H1 (cell line): ENCODE data around the gene DMAC2. TPM values are rescaled to one million over a fixed set of nuclear protein-coding genes. Genes with fewer than 3 reads are reported as not detected.

Source experiments
- CTCF ChIA-PET: fragments of 300-600 bp; sonication (Branson Sonifier 250); formaldehyde crosslinking; loops from one replicate; lab custom pipeline; 2021; ENCODE audit not compliant: partially characterized antibody; lab: Charles Lee
- POLR2A ChIA-PET: fragments of 300-600 bp; sonication (Branson Sonifier 250); formaldehyde crosslinking; loops from one replicate; lab custom pipeline; 2021; ENCODE audit warnings: inconsistent platforms; ENCODE audit not compliant: partially characterized antibody; lab: Charles Lee
- DNase-seq, 2 experiments: peaks; one replicate each; pipeline versions ENCODE4 v3.0.0 to v3.0.0-alpha.2; 2010 to 2022; ENCODE audit warnings: low spot score in 2 of 2, low read depth in 1 of 2, mixed read lengths in 1 of 2
- FAIRE-seq: peaks from 2 replicates; lab custom pipeline; 2011; peaks lifted over from hg19 to GRCh38; lab: Jason Lieb, UNC
- H2AFZ ChIP-seq: 2 replicates; pipeline ENCODE4 v1.8.1; 2012; ENCODE audit warnings: low read length, inconsistent platforms
- H2AK5ac ChIP-seq: 2 replicates; pipeline ENCODE4 v1.6.1; 2013; ENCODE audit warnings: low read depth, low read length
- H2BK120ac ChIP-seq: replicated peaks from 2 replicates; pipeline ENCODE3; 2013; ENCODE audit warnings: low read depth, low read length, inconsistent platforms
- H2BK12ac ChIP-seq: 2 replicates; pipeline ENCODE4 v1.6.1; 2013; ENCODE audit warnings: low read depth, low read length
- H2BK15ac ChIP-seq: 2 replicates; pipeline ENCODE4 v1.6.1; 2013; ENCODE audit warnings: low read length
- H2BK20ac ChIP-seq: 2 replicates; pipeline ENCODE4 v1.6.1; 2013; ENCODE audit warnings: low read length
- H2BK5ac ChIP-seq: 2 replicates; pipeline ENCODE4 v1.6.1; 2013; ENCODE audit warnings: low read depth, low read length
- H3K14ac ChIP-seq: 2 replicates; pipeline ENCODE4 v1.6.1; 2013; ENCODE audit warnings: inconsistent platforms; ENCODE audit not compliant: insufficient read length
- H3K18ac ChIP-seq: 2 replicates; pipeline ENCODE4 v1.6.1; 2013; ENCODE audit warnings: low read length; ENCODE audit errors: extremely low read depth
- H3K23ac ChIP-seq: 2 replicates; pipeline ENCODE4 v1.6.1; 2013; ENCODE audit warnings: inconsistent platforms; ENCODE audit not compliant: insufficient read length
- H3K23me2 ChIP-seq: 2 replicates; pipeline ENCODE4 v1.6.1; 2013; ENCODE audit warnings: low read depth, low read length
- H3K27ac ChIP-seq: 2 replicates; pipeline ENCODE4 v1.6.1; 2011; ENCODE audit warnings: low read depth, low read length, inconsistent platforms
- H3K27me3 ChIP-seq, 4 experiments: replicated peaks in 1 of 4; 1 replicate in 1 of 4; 2 replicates in 3 of 4; pipeline versions ENCODE4 v1.6.1 to v1.8.1; 2011 to 2013; ENCODE audit warnings: low read length in 3 of 4, mild to moderate bottlenecking in 3 of 4, inconsistent platforms in 2 of 4, mixed read lengths in 2 of 4, moderate library complexity in 1 of 4; ENCODE audit not compliant: control insufficient read depth in 3 of 4, insufficient read depth in 3 of 4; ENCODE audit errors: extremely low read depth in 1 of 4
- H3K36me3 ChIP-seq, 4 experiments: 2 replicates each; pipeline versions ENCODE4 v1.6.1 to v1.8.1; 2011 to 2013; ENCODE audit warnings: mild to moderate bottlenecking in 4 of 4, low read length in 3 of 4, moderate library complexity in 2 of 4, control low read depth in 1 of 4, inconsistent platforms in 1 of 4; ENCODE audit not compliant: insufficient read depth in 4 of 4, control insufficient read depth in 2 of 4
- H3K4ac ChIP-seq: replicated peaks from 2 replicates; pipeline ENCODE3; 2013; ENCODE audit warnings: low read length, low read depth, mixed read lengths, inconsistent platforms; ENCODE audit not compliant: insufficient read length
- H3K4me1 ChIP-seq, 4 experiments: replicated peaks in 1 of 4; 1 replicate in 1 of 4; 2 replicates in 3 of 4; pipeline versions ENCODE4 v1.6.1 to v1.8.1; 2011 to 2013; ENCODE audit warnings: low read length in 3 of 4, inconsistent platforms in 2 of 4, mixed read lengths in 1 of 4; ENCODE audit not compliant: insufficient read depth in 4 of 4, control insufficient read depth in 3 of 4
- H3K4me2 ChIP-seq, 2 experiments: 2 replicates each; pipeline versions ENCODE4 v1.6.1 to v1.8.1; 2011 to 2013; ENCODE audit warnings: low read depth in 2 of 2, low read length in 2 of 2, control low read depth in 1 of 2, inconsistent platforms in 1 of 2, mild to moderate bottlenecking in 1 of 2; ENCODE audit not compliant: insufficient read depth in 1 of 2
- H3K4me3 ChIP-seq, 4 experiments: fragments of 200-600, 300-600 bp in 1 of 4; sonication (generic), shearing (Covaris generic), sonication (Bioruptor Twin) in 1 of 4; 2 replicates each; pipeline versions ENCODE4 v1.5.1 to v1.8.1; 2011 to 2016; ENCODE audit warnings: low read length in 4 of 4, low read depth in 3 of 4, control low read depth in 2 of 4, inconsistent platforms in 2 of 4, mild to moderate bottlenecking in 2 of 4, mixed read lengths in 1 of 4, moderate library complexity in 1 of 4; ENCODE audit not compliant: insufficient read depth in 2 of 4; ENCODE audit errors: extremely low read depth in 1 of 4
- H3K56ac ChIP-seq: replicated peaks from 2 replicates; pipeline ENCODE3; 2013; ENCODE audit warnings: low read depth, mild to moderate bottlenecking, mixed read lengths, low read length, inconsistent platforms; ENCODE audit not compliant: insufficient read length
- H3K79me1 ChIP-seq: 2 replicates; pipeline ENCODE4 v1.6.1; 2013; ENCODE audit warnings: low read depth, low read length, control low read depth
- H3K79me2 ChIP-seq, 2 experiments: 2 replicates each; pipeline versions ENCODE4 v1.6.1 to v1.8.1; 2012 to 2013; ENCODE audit warnings: low read length in 2 of 2, mild to moderate bottlenecking in 2 of 2, inconsistent platforms in 1 of 2; ENCODE audit not compliant: insufficient read depth in 2 of 2, control insufficient read depth in 1 of 2
- H3K9ac ChIP-seq, 4 experiments: replicated peaks in 1 of 4; 1 replicate in 1 of 4; 2 replicates in 3 of 4; pipeline versions ENCODE4 v1.6.1 to v1.8.1; 2011 to 2013; ENCODE audit warnings: low read depth in 3 of 4, low read length in 3 of 4, control low read depth in 2 of 4, mild to moderate bottlenecking in 2 of 4, moderate library complexity in 2 of 4, inconsistent platforms in 1 of 4; ENCODE audit errors: extremely low read depth in 1 of 4
- H3K9me3 ChIP-seq, 2 experiments: 2 replicates each; pipeline versions ENCODE4 v1.6.1 to v1.8.1; 2012 to 2013; ENCODE audit warnings: mild to moderate bottlenecking in 2 of 2, moderate library complexity in 2 of 2, control low read depth in 1 of 2, inconsistent platforms in 1 of 2, low read depth in 1 of 2, low read length in 1 of 2, mixed read lengths in 1 of 2; ENCODE audit not compliant: insufficient read depth in 2 of 2
- H4K20me1 ChIP-seq, 2 experiments: replicated peaks in 1 of 2; 2 replicates each; pipeline versions ENCODE3 to v1.8.1; 2011 to 2013; ENCODE audit warnings: inconsistent platforms in 2 of 2, low read length in 2 of 2, mild to moderate bottlenecking in 1 of 2; ENCODE audit not compliant: insufficient read depth in 2 of 2, control insufficient read depth in 1 of 2
- H4K5ac ChIP-seq: 2 replicates; pipeline ENCODE4 v1.6.1; 2013; ENCODE audit warnings: low read length, low read depth, mixed read lengths, inconsistent platforms; ENCODE audit not compliant: insufficient read length
- H4K8ac ChIP-seq: 2 replicates; pipeline ENCODE4 v1.8.0; 2013; ENCODE audit warnings: mild to moderate bottlenecking, moderate library complexity, low read length, inconsistent platforms; ENCODE audit not compliant: insufficient read depth; ENCODE audit errors: extremely low read depth
- H4K91ac ChIP-seq: replicated peaks from 2 replicates; pipeline ENCODE3; 2013; ENCODE audit warnings: low read length, mixed read lengths, inconsistent platforms; ENCODE audit not compliant: insufficient read length
- CEBPB ChIP-seq: IDR thresholded peaks from 2 replicates; pipeline ENCODE4 v1.6.1; 2012; ENCODE audit warnings: low read depth, low read length
- PHF8 ChIP-seq: fragments of 200-600 bp; sonication (generic); conservative IDR thresholded peaks from 2 replicates; pipeline ENCODE4 v1.7.1; 2012; ENCODE audit warnings: low read depth, mild to moderate bottlenecking, inconsistent platforms, low read length, moderate library complexity
- SRF ChIP-seq: IDR thresholded peaks from 2 replicates; pipeline ENCODE4 v1.6.1; 2011; ENCODE audit warnings: mild to moderate bottlenecking, low read depth, low read length, moderate library complexity
- WGBS, 2 experiments: shearing (Covaris generic) in 1 of 2; methylation state at CpG; one replicate each; pipeline versions ENCODE4 v1.1.6 to v1.1.7; 2013 to 2015; ENCODE audit warnings: low lambda C conversion rate in 2 of 2, mixed read lengths in 2 of 2, inconsistent platforms in 1 of 2, low coverage in 1 of 2, missing lambda C conversion rate in 1 of 2; ENCODE audit not compliant: insufficient replicate concordance in 2 of 2, insufficient coverage in 1 of 2, insufficient read length in 1 of 2; ENCODE audit errors: extremely low coverage in 1 of 2, missing lambda C conversion rate in 1 of 2; 5-methylcytosine and 5-hydroxymethylcytosine counted together
- polyA plus RNA-seq, 7 experiments: library from polyadenylated mRNA; depleted of rRNA in 3 of 7; stranded (reverse) in 5 of 7; unstranded in 2 of 7; fragments of >200 nt in 5 of 7; fragments of 200-250 nt in 2 of 7; gene quantifications; 1 replicate in 5 of 7; 2 replicates in 1 of 7; 4 replicates in 1 of 7; pipeline versions ENCODE4 v1.2.1 to v1.2.3, GENCODE V29; 2011 to 2013; ENCODE audit warnings: missing spikeins in 2 of 7, mixed read lengths in 2 of 7
- total RNA-seq: library from RNA; stranded (reverse); fragmentation: NEBNext Ultra II Directional; extraction: Animal tissue kit (Norgen Biotek cat#: 25700); gene quantifications from 2 replicates; pipeline ENCODE4 v1.2.1, GENCODE V29; 2021
- TF ChIP-seq, protein P1 (sequence below): IDR thresholded peaks from 2 replicates; pipeline ENCODE4 v1.6.1; 2011; ENCODE audit warnings: low read depth, mild to moderate bottlenecking, low read length; ENCODE audit not compliant: insufficient read depth

Gene DMAC2
- total and polyA plus RNA-seq, 2 of the 8 experiments (the other 6 are each of a cell fraction or from before 2014, with no cell fraction given), result 86.8 to 170 TPM

DNA sequence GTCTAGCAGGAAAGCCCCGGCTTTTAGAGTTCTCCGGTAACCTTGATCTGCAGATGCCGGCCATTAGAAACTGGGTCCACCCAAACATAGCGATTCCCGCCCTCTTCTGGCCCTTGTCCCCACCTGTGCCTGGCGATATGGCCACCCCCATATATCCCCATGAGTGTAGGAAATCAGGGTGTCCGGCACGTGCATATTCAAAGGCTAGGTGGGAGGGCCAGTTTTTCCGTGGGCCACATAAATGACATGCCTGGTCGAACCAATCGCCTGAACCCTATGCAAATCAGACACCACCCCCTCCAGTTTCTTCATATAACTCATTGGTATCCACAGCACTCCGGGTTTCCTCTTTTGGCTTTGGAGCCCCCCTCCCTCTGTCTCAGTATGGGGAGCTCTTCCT lies 40.6 kb upstream of the DMAC2 start:
- no peak overlapping the region for H3K14ac ChIP-seq
- H3K4me2 ChIP-seq, result no peak overlapping the region
- no peak overlapping the region for H2BK120ac ChIP-seq
- H4K8ac ChIP-seq, result peak overlapping the region; percentile 36; the same call in 1 of the 2 replicates
- no peaks in the 10 kb centered on the region for H3K23me2 ChIP-seq
- no peak overlapping the region for H2BK12ac ChIP-seq
- no peaks in the 10 kb centered on the region for H4K20me1 ChIP-seq
- H3K9ac ChIP-seq, result no peak overlapping the region
- H3K36me3 ChIP-seq, result no peaks in the 10 kb centered on the region
- no peak for DNase-seq
- H3K27ac ChIP-seq, result no peak overlapping the region
- no peak overlapping the region for H2BK20ac ChIP-seq
- no peak for FAIRE-seq
- no peaks in the 10 kb centered on the region for H3K4me1 ChIP-seq
- H2AK5ac ChIP-seq, result no peak overlapping the region
- TF ChIP-seq CEBPB (no peak), PHF8 (no peak), SRF (no peak)
- TF ChIP-seq, protein P1, sequence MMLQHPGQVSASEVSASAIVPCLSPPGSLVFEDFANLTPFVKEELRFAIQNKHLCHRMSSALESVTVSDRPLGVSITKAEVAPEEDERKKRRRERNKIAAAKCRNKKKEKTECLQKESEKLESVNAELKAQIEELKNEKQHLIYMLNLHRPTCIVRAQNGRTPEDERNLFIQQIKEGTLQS, result no peak
- no peaks in the 10 kb centered on the region for H3K27me3 ChIP-seq
- 95% methylated on average over 12 of the region's 12 CpGs; no CpG with 5 or more reads in 1 of the 2 experiments for WGBS, 2 experiments
- no peak overlapping the region for H3K4ac ChIP-seq
- H2BK15ac ChIP-seq, result no peak overlapping the region
- ChIA-PET POLR2A (no interaction called here), CTCF (no interaction called here)
- no peaks in the 10 kb centered on the region for H3K79me1 ChIP-seq
- no peak overlapping the region for H3K18ac ChIP-seq
- no peak overlapping the region for H4K91ac ChIP-seq
- no peak overlapping the region for H3K56ac ChIP-seq
- H2BK5ac ChIP-seq, result no peak overlapping the region
- H4K5ac ChIP-seq, result no peak overlapping the region
- H3K79me2 ChIP-seq, result no peaks in the 10 kb centered on the region
- peaks cover 55 to 84% of the 10 kb centered on the region in 2 experiments for H3K9me3 ChIP-seq
- H3K4me3 ChIP-seq, result no peak overlapping the region
- H3K23ac ChIP-seq, result no peak overlapping the region
- H2AFZ ChIP-seq, result no peak overlapping the region
